Mammary epithelial cell (primary cell): ENCODE measurements around the gene MYL10.

ENCODE experiments used
- CTCF ChIP-seq, 2 donors: IDR thresholded peaks in 1 of 2; conservative IDR thresholded peaks in 1 of 2; 2 replicates each; pipeline ENCODE4 v1.5.1; 2011 to 2012; ENCODE audit warnings: inconsistent platforms in 2 of 2, low read length in 2 of 2, mild to moderate bottlenecking in 2 of 2, control low read depth in 1 of 2, low read depth in 1 of 2; ENCODE audit not compliant: insufficient read depth in 1 of 2; ENCODE audit errors: extremely low read depth in 1 of 2
- EZH2 ChIP-seq: IDR thresholded peaks from 2 replicates; pipeline ENCODE4 v1.6.1; 2012; ENCODE audit warnings: low read length, inconsistent platforms, borderline replicate concordance

GRCh38 chr7:101662447-101662998 is 33.4 kb upstream of the MYL10 start:
- TF ChIP-seq EZH2: no peak
- TF ChIP-seq CTCF (conservative IDR thresholded peaks at IDR 0.05 in 1 of 2, IDR thresholded peaks at IDR 0.05 in 1 of 2; ENCODE audit: extremely low read depth in 1 of 2, insufficient read depth in 1 of 2, low read depth in 1 of 2, low read length in 2 of 2): no peak
